ENCODE measurements around the gene DCAF5.

DCAF5 gene

GRCh38 chr14:69003626-69004025 lies 149.3 kb downstream of the DCAF5 start:
- no peak for DNase-seq (ENCODE audit: low read depth, low spot score)
- H3K9ac ChIP-seq (ENCODE audit: insufficient read length, low read depth), result no peak overlapping the region
- TF ChIP-seq YY1 (IDR thresholded peaks at IDR 0.05; ENCODE audit: insufficient read depth, insufficient read length) (no peak), SUZ12 (IDR thresholded peaks at IDR 0.05; ENCODE audit: extremely low read depth, insufficient read depth, insufficient read length) (no peak), ZNF274 (IDR thresholded peaks at IDR 0.05; ENCODE audit: low read depth, low read length) (no peak)
- H3K27me3 ChIP-seq (ENCODE audit: insufficient read depth, insufficient read length), result no peaks in the 10 kb centered on the region
- H3K4me1 ChIP-seq (ENCODE audit: insufficient read depth, insufficient read length), result peaks cover 14% of the 10 kb centered on the region
- H3K36me3 ChIP-seq (ENCODE audit: insufficient read depth, insufficient read length, low read length), result no peaks in the 10 kb centered on the region
- H3K4me3 ChIP-seq (ENCODE audit: insufficient read length, low read depth), result no peak overlapping the region
- 0 out of 2 replicates have a peak, but pooled peaks cover 6% of the 10 kb centered on the region for H3K9me3 ChIP-seq (ENCODE audit: insufficient read depth, low read length)

GRCh38 chr14:69002069-69002468 lies 150.8 kb downstream of the DCAF5 start:
- peaks cover 17% of the 10 kb centered on the region for H3K4me1 ChIP-seq (ENCODE audit: insufficient read depth, insufficient read length)
- H3K9ac ChIP-seq (ENCODE audit: insufficient read length, low read depth), result no peak overlapping the region
- TF ChIP-seq YY1 (IDR thresholded peaks at IDR 0.05; ENCODE audit: insufficient read depth, insufficient read length) (no peak), ZNF274 (IDR thresholded peaks at IDR 0.05; ENCODE audit: low read depth, low read length) (no peak), SUZ12 (IDR thresholded peaks at IDR 0.05; ENCODE audit: extremely low read depth, insufficient read depth, insufficient read length) (no peak)
- H3K4me3 ChIP-seq (ENCODE audit: insufficient read length, low read depth), result no peak overlapping the region
- DNase-seq (ENCODE audit: low read depth, low spot score), result no peak
- 0 out of 2 replicates have a peak, but pooled peaks cover 6% of the 10 kb centered on the region for H3K9me3 ChIP-seq (ENCODE audit: insufficient read depth, low read length)
- no peaks in the 10 kb centered on the region for H3K27me3 ChIP-seq (ENCODE audit: insufficient read depth, insufficient read length)
- no peaks in the 10 kb centered on the region for H3K36me3 ChIP-seq (ENCODE audit: insufficient read depth, insufficient read length, low read length)

- H3K9me3 ChIP-seq (ENCODE audit: insufficient read depth, low read length), result 0 out of 2 replicates have a peak, but pooled peaks cover 6% of the 10 kb centered on the region
- TF ChIP-seq SUZ12 (IDR thresholded peaks at IDR 0.05; ENCODE audit: extremely low read depth, insufficient read depth, insufficient read length), result no peak
- TF ChIP-seq ZNF274 (IDR thresholded peaks at IDR 0.05; ENCODE audit: low read depth, low read length), result no peak
- no peak for TF ChIP-seq YY1 (IDR thresholded peaks at IDR 0.05; ENCODE audit: insufficient read depth, insufficient read length)
- H3K9ac ChIP-seq (ENCODE audit: insufficient read length, low read depth), result no peak overlapping the region
- H3K36me3 ChIP-seq (ENCODE audit: insufficient read depth, insufficient read length, low read length), result no peaks in the 10 kb centered on the region
- H3K27me3 ChIP-seq (ENCODE audit: insufficient read depth, insufficient read length), result no peaks in the 10 kb centered on the region
- no peak for DNase-seq (ENCODE audit: low read depth, low spot score)
- no peak overlapping the region for H3K4me3 ChIP-seq (ENCODE audit: insufficient read length, low read depth)
- peaks cover 17% of the 10 kb centered on the region for H3K4me1 ChIP-seq (ENCODE audit: insufficient read depth, insufficient read length)
These were observed 151.5 kb downstream of the DCAF5 start for GRCh38 chr14:69001375-69001774.

Measured in NT2/D1 (cell line).